ENCODE measurements around the gene FIBP. TPM values are rescaled to one million over a fixed set of nuclear protein-coding genes. Genes with fewer than 3 reads are reported as not detected.

The FIBP gene
- polyA plus RNA-seq, 1 donor = 59.9 TPM

DNA sequence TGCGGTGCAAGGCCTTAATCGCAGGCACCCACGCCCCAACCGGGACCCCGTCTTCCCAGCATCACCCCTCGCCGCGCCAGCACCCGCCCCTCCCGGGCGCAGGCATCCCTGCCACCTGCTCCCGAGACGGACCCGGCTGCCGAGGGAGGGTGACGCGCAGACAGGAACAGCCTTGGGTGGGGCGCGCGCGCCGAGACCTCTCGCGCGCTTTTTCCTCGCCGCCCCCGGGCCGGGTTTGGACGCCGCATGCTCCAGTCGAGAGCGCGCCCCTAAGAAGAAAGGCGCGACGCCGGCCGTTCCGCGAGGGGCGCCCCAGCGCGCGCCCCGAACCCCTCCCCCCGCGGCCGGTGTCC is 30.8 kb downstream of the FIBP start:
- Histone ChIP-seq H3K36me3 (ENCODE audit: control insufficient read depth, insufficient read depth, low read length) (peaks cover 38% of the 10 kb centered on the region), H3K27me3 (ENCODE audit: control insufficient read depth, insufficient read depth, low read length) (no peaks in the 10 kb centered on the region), H3K4me1 (ENCODE audit: control insufficient read depth, insufficient read depth, low read length) (peaks cover 62% of the 10 kb centered on the region), H3K27ac (ENCODE audit: low read length) (peak overlapping the region; percentile 89), H3K9me3 (ENCODE audit: control insufficient read depth, low read depth, low read length) (no peaks in the 10 kb centered on the region), H3K4me3 (ENCODE audit: low read length) (peak overlapping the region; percentile 86)
- no CpG with 5 or more reads among the region's 49 CpGs for WGBS (ENCODE audit: insufficient coverage, low lambda C conversion rate)
- DNase-seq = peak in 1 of 2 donors; percentile 60

DNA sequence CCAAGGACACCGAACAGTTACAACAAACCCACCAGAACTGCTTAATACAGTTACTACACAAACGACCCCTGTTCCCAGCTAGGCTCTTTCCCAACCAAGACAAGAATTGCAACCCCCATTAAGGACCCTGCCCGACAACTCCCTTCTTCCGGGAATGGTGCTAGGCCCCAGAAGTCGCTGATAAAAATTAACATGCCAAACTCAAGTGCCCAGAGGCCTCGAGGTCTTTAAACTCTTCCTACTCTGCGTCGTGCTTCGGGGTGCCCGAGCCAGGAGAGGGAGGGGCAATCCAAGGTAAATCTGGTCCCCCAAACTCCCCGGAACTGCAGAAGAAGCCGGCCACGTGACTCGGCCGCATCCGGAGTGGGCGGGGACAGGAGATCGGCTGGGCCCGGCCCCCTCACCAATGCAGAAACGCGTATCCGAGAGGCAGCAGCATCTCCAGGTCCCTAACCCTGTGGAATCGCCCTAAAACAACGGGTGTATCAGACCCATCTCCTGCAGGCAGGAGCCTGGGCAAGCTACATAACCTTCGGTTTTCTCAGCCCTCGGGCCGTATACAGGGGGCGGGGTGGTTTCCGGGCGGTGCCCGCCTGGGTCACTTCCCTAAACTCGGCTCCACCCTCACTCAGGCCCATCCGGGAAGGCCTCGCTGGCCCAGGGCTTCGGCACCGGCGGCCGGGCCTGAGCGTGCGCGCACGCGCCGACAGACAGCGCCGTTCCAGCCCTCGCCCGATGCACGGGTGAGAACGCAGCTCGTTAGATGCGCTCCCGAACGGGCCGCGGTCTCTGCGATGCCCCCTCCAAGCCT is 31.4 kb downstream of the FIBP start:
- H3K9me3 ChIP-seq (ENCODE audit: control insufficient read depth, low read depth, low read length) = no peaks in the 10 kb centered on the region
- H3K27ac ChIP-seq (ENCODE audit: low read length) = peak overlapping the region; percentile 89
- peaks cover 38% of the 10 kb centered on the region for H3K36me3 ChIP-seq (ENCODE audit: control insufficient read depth, insufficient read depth, low read length)
- H3K27me3 ChIP-seq (ENCODE audit: control insufficient read depth, insufficient read depth, low read length) = no peaks in the 10 kb centered on the region
- H3K4me1 ChIP-seq (ENCODE audit: control insufficient read depth, insufficient read depth, low read length) = peaks cover 64% of the 10 kb centered on the region
- peak overlapping the region; percentile 86 for H3K4me3 ChIP-seq (ENCODE audit: low read length)
- peak in 1 of 2 donors; percentile 86 for DNase-seq
- no CpG with 5 or more reads among the region's 57 CpGs for WGBS (ENCODE audit: insufficient coverage, low lambda C conversion rate)

DNA sequence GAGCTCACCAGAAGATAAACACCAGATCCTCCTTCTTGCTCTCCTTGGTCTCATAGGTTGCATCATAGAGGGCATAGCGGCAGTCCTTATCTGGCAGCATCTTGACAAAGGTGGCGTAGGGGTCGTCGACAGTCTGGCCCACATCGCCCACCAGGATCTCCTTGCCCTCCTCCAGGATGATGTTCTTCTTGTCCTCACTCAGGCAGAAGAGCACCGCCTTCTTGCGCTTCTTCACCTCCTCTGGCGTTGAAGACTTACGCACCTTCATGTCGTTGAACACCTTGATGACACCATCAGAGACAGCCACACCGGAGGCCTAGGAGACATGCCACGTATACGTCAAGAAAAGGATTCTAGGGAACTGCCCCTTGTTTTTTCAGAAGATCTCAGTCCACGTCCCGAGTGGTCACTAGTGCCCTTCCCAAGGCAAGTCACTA is 32.3 kb downstream of the FIBP start:
- H3K27ac ChIP-seq (ENCODE audit: low read length) = peak overlapping the region; percentile 89
- peaks cover 46% of the 10 kb centered on the region for H3K36me3 ChIP-seq (ENCODE audit: control insufficient read depth, insufficient read depth, low read length)
- H3K9me3 ChIP-seq (ENCODE audit: control insufficient read depth, low read depth, low read length) = peaks cover 2% of the 10 kb centered on the region
- peak in 1 of 2 donors; percentile 21 for DNase-seq
- 83% methylated on average over 4 of the region's 15 CpGs for WGBS (ENCODE audit: insufficient coverage, low lambda C conversion rate)
- H3K4me3 ChIP-seq (ENCODE audit: low read length) = peak overlapping the region; percentile 86
- H3K4me1 ChIP-seq (ENCODE audit: control insufficient read depth, insufficient read depth, low read length) = peaks cover 65% of the 10 kb centered on the region
- no peaks in the 10 kb centered on the region for H3K27me3 ChIP-seq (ENCODE audit: control insufficient read depth, insufficient read depth, low read length)

DNA sequence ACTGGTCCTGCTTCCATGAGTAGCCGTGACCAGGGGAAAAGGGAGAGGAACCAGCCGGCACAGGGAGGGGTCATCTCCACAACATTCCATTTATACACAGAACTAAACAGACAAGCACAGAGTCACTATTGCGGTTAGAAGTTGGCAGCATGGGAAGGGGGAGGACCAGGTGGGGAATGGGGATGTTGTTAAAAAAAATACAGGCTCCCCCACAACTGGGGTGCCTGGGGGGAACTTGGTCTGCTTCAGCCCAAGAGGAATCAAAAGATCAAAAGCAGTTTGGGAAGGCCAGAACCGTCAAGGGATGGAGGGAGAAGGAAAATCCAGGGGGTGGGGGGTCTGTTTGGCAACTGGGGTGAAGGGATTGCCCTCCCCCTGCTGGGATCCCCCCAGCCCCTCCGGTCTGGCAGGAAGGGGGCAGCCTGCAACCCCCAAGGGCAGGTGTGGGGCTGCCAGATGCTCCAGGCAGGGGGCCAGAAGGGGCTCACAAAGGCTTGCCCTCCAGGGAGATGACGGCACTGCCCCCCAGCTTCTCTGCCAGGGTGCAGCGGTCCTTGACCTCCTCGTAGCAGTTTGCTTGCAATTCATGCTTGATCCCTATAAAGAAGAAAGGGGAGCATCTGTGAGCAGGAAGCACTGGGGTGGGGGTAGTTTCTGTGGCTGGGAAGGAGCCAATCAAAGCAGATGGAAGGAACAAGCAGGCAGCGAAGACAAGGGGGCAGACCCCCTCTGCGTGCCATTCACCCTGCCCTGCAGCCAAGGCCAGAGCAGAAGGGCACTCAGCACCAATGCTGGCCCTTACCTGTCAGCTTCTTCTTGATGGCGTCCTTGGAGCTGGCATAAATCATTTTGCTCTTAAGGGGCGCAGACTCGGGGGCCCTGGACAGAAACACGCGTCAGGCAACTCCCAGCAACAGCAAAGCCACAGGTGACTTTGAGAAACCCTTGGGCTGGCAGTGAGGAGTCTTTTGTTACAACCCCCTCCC is 33.1 kb downstream of the FIBP start:
- Histone ChIP-seq H3K9me3 (ENCODE audit: control insufficient read depth, low read depth, low read length) (peaks cover 4% of the 10 kb centered on the region), H3K4me3 (ENCODE audit: low read length) (peak overlapping the region; percentile 86), H3K27ac (ENCODE audit: low read length) (peak overlapping the region; percentile 89), H3K27me3 (ENCODE audit: control insufficient read depth, insufficient read depth, low read length) (no peaks in the 10 kb centered on the region), H3K4me1 (ENCODE audit: control insufficient read depth, insufficient read depth, low read length) (peaks cover 70% of the 10 kb centered on the region), H3K36me3 (ENCODE audit: control insufficient read depth, insufficient read depth, low read length) (peaks cover 48% of the 10 kb centered on the region)
- peak in 1 of 2 donors; percentile 1 for DNase-seq
- no CpG with 5 or more reads among the region's 15 CpGs for WGBS (ENCODE audit: insufficient coverage, low lambda C conversion rate)

DNA sequence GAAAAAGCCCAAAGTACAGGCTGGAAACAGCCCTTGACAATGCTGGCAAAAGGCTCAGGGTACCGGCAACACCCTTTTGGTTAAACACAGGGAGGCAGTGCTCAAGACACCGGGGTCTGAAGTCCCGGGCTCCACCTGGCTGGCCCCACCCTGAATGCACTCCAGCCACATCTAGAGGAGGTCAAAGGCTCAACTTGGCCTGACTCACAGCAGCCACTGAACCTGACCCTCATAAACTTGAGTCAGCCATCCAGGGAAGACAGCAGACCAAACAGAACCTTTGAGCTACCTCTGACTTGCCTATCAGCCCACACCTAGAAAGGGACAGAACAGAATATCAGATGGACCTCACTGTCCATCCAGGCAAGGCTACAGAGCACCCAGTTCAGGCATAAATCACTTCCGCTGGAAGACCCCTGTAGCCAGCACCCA is 34.1 kb downstream of the FIBP start:
- WGBS (ENCODE audit: insufficient coverage, low lambda C conversion rate) = no CpG with 5 or more reads among the region's 4 CpGs
- Histone ChIP-seq H3K4me1 (ENCODE audit: control insufficient read depth, insufficient read depth, low read length) (peaks cover 72% of the 10 kb centered on the region), H3K27ac (ENCODE audit: low read length) (peak overlapping the region; percentile 89), H3K36me3 (ENCODE audit: control insufficient read depth, insufficient read depth, low read length) (peaks cover 48% of the 10 kb centered on the region), H3K27me3 (ENCODE audit: control insufficient read depth, insufficient read depth, low read length) (no peaks in the 10 kb centered on the region), H3K4me3 (ENCODE audit: low read length) (peak overlapping the region; percentile 1), H3K9me3 (ENCODE audit: control insufficient read depth, low read depth, low read length) (peaks cover 4% of the 10 kb centered on the region)
- peak; percentile 94 to 98 for DNase-seq

DNA sequence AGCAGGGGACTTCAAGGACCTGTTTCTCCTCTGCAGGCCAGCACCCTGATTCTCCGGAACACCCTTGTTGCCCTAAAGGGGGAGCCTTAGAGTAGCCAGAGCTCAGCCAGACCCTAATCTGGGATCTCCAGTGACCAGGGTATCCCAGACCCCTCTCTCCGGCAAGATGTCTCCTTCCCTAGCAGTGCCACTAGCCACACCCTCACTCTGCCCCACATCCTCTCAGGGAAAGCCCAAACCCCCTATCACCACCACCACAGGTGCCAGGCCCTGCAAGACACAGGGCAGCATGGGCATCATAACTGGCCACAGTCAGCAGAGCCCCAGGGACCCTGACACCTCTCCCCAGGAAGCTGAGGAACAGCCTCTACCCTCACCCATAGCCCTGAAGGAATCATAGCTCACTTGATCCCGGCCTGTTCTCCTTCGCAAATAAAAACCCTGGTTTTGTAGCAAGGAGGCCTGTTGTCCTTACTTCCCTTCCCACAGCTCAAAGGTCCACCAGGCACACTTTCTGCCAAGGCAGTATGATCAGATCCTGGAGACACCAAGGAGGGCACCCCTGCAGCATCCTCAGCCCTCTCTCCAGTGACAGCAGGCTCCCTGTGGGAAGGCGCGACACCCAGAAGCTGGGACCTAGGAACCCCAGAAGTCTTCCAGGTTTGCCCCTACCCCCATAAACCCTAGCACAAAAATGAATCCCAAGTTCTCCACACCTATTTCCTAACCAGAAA is 34.9 kb downstream of the FIBP start:
- Histone ChIP-seq H3K4me3 (ENCODE audit: low read length) (no peak overlapping the region), H3K27ac (ENCODE audit: low read length) (peak overlapping the region; percentile 89), H3K9me3 (ENCODE audit: control insufficient read depth, low read depth, low read length) (peaks cover 4% of the 10 kb centered on the region), H3K4me1 (ENCODE audit: control insufficient read depth, insufficient read depth, low read length) (peaks cover 68% of the 10 kb centered on the region), H3K27me3 (ENCODE audit: control insufficient read depth, insufficient read depth, low read length) (no peaks in the 10 kb centered on the region), H3K36me3 (ENCODE audit: control insufficient read depth, insufficient read depth, low read length) (peaks cover 48% of the 10 kb centered on the region)
- WGBS (ENCODE audit: insufficient coverage, low lambda C conversion rate) = no CpG with 5 or more reads among the region's 6 CpGs
- peak in 1 of 2 donors; percentile 19 for DNase-seq

DNA sequence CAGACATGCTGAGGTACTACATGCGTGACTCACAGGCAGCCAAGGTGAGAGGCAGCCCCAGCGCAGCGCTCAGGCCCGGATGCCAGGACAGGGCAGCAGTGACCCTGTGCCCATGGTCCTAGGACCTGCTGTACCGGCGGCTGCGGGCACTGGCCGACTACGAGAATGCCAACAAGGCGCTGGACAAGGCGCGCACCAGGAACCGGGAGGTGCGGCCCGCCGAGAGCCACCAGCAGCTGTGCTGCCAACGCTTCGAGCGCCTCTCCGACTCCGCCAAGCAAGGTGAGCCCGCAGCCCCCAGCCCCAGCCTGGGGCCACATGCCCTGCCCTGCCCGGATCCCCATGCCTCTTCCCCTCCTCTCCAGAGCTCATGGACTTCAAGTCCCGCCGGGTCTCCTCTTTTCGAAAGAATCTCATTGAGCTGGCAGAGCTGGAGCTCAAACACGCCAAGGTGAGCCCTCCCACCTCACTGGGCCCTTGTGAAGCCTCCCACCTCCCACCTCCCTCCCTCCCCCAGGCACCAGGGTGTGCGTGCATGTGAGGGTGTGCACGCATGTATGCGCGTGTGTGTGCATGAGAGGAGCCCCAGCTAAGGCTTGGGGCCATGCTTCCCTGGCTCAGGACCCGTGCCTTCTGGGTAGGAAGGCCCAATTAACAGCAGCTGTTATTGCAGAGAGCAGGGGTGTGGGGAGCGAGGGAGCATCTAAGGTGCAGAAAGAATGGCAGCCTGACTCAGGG is 35.6 kb downstream of the FIBP start:
- Histone ChIP-seq H3K9me3 (ENCODE audit: control insufficient read depth, low read depth, low read length) (peaks cover 4% of the 10 kb centered on the region), H3K4me1 (ENCODE audit: control insufficient read depth, insufficient read depth, low read length) (peaks cover 68% of the 10 kb centered on the region), H3K27ac (ENCODE audit: low read length) (peak overlapping the region; percentile 89), H3K27me3 (ENCODE audit: control insufficient read depth, insufficient read depth, low read length) (no peaks in the 10 kb centered on the region), H3K36me3 (ENCODE audit: control insufficient read depth, insufficient read depth, low read length) (peaks cover 48% of the 10 kb centered on the region), H3K4me3 (ENCODE audit: low read length) (no peak overlapping the region)
- WGBS (ENCODE audit: insufficient coverage, low lambda C conversion rate) = no CpG with 5 or more reads among the region's 33 CpGs
- peak in 1 of 2 donors; percentile 4 for DNase-seq

DNA sequence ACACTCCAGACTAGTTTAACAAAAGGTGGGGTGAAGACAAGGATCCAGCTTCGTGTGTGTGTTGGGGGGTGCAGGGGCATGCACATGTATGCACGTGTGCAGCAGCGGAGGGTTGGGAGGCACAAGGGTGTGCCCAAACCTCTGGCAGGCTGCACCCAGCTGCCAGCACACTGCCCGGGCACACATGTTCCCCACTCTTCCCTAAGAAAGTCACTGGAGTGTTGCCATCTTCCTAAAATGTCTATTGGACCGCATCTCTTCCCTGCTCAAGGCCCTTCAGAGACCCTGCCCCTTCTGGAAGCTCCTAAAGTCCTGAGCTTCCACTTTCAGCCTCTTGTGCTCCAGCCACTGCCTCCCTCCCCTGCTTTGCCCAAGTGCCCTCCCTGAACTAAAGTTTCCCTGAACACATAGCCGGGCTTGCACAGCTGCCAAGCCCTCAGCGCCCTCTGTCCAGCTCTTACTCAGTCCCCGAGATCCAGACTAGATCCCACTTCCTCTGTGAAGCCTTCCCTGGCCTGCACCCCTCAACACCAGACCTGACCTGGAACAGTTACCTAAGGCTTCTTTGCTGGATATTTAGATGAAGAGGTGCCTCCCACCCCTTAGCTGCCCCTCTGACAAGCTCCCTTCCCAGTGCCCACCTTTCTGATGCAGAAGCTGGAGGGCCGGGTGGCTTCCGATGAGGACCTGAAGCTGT is 36.3 kb downstream of the FIBP start:
- H3K27ac ChIP-seq (ENCODE audit: low read length) = peak overlapping the region; percentile 89
- peaks cover 4% of the 10 kb centered on the region for H3K9me3 ChIP-seq (ENCODE audit: control insufficient read depth, low read depth, low read length)
- H3K4me3 ChIP-seq (ENCODE audit: low read length) = no peak overlapping the region
- H3K27me3 ChIP-seq (ENCODE audit: control insufficient read depth, insufficient read depth, low read length) = no peaks in the 10 kb centered on the region
- no CpG with 5 or more reads among the region's 10 CpGs for WGBS (ENCODE audit: insufficient coverage, low lambda C conversion rate)
- peak in 1 of 2 donors; percentile 3 for DNase-seq
- peaks cover 68% of the 10 kb centered on the region for H3K4me1 ChIP-seq (ENCODE audit: control insufficient read depth, insufficient read depth, low read length)
- peaks cover 48% of the 10 kb centered on the region for H3K36me3 ChIP-seq (ENCODE audit: control insufficient read depth, insufficient read depth, low read length)

DNA sequence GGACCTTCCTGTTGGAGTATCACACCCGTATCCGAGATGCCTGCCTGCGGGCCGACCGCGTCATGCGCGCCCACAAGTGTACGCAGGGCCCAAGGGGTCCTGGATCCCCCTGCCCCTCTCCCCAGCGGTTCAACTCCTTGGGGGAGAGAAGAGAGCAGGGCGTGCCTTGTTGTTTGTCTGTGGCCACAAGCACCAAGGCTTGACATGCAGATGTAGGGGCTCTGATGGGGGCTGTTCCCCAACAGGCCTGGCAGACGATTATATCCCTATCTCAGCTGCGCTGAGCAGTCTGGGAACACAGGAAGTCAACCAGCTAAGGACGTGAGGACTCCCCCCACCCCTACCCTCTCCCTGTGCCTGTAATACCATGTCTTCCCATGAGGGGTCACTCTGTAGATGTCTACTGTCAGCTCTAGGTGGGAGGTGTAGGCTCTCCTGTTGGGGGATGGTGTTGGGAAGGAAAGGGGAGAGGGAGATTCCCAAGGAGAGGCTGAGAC is 37.1 kb downstream of the FIBP start:
- Histone ChIP-seq H3K36me3 (ENCODE audit: control insufficient read depth, insufficient read depth, low read length) (peaks cover 48% of the 10 kb centered on the region), H3K9me3 (ENCODE audit: control insufficient read depth, low read depth, low read length) (peaks cover 4% of the 10 kb centered on the region), H3K4me3 (ENCODE audit: low read length) (no peak overlapping the region), H3K4me1 (ENCODE audit: control insufficient read depth, insufficient read depth, low read length) (peaks cover 65% of the 10 kb centered on the region), H3K27me3 (ENCODE audit: control insufficient read depth, insufficient read depth, low read length) (no peaks in the 10 kb centered on the region), H3K27ac (ENCODE audit: low read length) (no peak overlapping the region)
- no CpG with 5 or more reads among the region's 14 CpGs for WGBS (ENCODE audit: insufficient coverage, low lambda C conversion rate)
- DNase-seq = peak in 1 of 2 donors; percentile 19
